ENCODE data around the gene EMILIN1.
"Not testable (repeated sequence)": the region's sequence is repeated elsewhere in the genome, so short reads cannot be mapped to it uniquely, and the experiment has no call there.

EMILIN1 gene

DNA sequence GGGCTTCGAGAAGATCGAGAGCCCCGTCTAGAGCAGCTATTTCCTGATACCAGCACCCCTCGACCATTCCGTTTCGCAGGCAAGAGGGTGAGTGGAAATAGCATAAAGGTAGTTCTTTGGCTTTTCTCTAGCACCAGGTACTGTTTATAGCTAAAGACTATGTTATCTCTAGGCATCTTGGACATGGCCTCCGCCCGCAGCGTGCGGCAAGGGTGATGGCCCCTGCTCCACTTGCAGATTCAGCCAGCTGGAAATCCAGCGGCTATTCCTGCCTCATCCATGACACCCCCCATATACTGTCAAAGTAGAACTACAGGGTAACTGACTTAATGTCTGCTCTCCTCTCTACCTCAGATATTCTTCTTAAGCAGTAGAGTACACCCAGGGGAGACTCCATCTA, 23.7 kb upstream of the EMILIN1 start:
- no peak for DNase-seq (ENCODE audit: low spot score)

- DNase-seq (ENCODE audit: low spot score): no peak
Observed at GRCh38 chr2:27057184-27057583, 21.2 kb upstream of the EMILIN1 start.

GRCh38 chr2:27058210-27058609, 20.2 kb upstream of the EMILIN1 start:
- no peak for DNase-seq (ENCODE audit: low spot score)

DNA sequence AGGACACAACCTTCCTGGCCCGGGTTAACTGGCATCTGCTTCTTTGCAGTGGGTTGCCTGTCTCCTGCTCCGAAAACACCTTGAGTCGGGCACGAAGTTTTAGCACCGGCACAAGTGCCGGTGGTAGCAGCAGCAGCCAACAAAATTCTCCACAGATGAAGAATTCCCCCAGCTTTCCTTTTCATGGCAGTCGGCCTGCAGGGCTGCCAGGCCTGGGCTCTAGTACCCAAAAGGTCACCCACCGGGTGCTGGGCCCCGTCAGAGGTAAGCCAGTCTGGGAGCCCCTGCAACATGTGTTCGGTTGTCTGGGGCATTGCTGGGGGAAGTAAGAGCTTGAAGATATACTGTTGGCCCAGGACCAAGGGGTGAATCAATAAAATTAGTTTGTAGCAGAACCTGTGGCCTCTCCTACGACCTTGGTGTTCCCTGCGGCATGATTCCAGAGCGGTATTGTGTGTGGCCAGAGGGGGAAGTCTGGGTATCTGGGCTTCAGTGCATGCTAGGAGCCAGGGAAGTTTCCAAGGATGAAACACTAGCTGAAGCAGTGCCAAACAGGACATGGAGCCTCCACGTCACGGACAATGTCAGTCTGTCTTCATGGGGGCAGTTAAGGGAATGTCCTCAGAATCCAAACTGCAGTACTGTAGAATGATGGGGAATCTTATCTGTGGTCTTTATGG, 19.1 kb upstream of the EMILIN1 start:
- DNase-seq (ENCODE audit: low spot score): no peak

DNA sequence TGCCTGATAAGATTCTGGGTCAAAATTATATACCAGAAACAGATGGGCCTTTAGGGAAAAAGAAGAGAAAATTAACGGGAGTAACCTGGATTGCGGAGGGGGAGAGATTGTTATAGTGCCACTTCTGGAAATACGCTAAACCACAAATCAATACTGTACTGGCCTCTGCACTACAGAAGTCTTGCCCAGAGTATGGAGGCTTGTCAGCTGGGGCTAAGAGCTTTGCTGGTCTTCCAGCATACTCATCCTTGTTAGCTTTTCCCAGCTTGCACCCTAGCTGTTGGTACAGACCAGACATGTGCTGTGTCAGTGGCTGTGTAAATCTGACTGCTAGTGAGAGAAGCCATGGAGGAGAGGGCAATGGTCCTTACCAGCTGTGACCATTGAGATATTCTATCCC, 18.1 kb upstream of the EMILIN1 start:
- DNase-seq (ENCODE audit: low spot score): no peak

- DNase-seq (ENCODE audit: low spot score): no peak
Observed at GRCh38 chr2:27065128-27065527, 13.3 kb upstream of the EMILIN1 start.

DNA sequence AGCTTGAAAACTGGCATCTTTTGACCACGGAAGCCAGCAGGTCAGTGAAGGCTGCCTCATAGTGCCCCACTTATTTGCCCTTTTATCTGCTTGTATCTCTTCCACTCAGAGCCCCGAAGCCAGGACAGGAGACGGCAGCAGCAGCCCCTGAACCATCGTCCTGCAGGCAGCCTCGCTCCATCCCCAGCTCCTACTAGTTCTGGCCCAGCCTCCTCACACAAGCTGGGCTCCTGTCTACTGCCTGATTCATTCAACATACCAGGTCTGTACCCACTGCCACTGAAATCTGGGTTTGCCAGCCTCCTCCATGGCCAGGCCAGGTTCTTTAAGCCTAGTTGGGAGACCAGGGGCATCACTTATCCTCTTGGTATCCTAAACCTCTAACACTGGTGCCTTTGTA, 11.0 kb upstream of the EMILIN1 start:
- no peak for DNase-seq (ENCODE audit: low spot score)

- no peak for DNase-seq (ENCODE audit: low spot score)
Observed at GRCh38 chr2:27069436-27069835, 9.0 kb upstream of the EMILIN1 start.

DNA sequence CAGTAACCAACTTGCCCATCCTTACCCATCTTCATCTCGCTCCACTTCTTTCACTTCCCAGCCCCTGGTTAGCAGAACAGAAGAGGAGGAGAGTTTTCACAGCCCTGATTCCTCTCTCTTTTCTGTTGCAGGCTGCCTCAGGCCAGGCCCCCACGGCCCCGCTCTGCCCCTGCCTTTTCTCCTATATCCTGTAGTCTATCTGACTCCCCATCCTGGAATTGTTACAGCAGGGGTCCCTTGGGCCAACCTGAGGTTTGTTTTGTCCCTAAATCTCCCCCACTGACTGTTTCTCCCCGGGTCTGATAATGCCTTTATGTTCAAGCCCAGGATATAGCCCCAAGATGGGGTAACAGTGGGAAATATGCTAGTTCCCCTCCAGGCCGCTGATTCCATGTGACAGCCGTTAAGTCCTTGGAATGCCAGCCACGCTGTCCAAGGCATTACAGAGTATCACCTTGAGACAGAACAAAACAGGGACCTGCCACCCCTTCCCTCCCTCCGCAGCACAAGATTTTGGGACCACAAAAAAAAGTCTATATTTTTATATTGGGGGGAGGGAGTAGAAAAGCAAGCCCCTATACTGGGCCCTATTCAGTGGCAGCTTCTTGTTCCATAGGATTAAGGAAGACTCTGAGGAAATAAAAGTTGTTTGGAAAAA, 8.3 kb upstream of the EMILIN1 start:
- DNase-seq (ENCODE audit: low spot score): no peak

GRCh38 chr2:27070653-27071276, 7.7 kb upstream of the EMILIN1 start:
- no peak for DNase-seq (ENCODE audit: low spot score)

- peak; percentile 94 for DNase-seq (ENCODE audit: low spot score)
Observed at GRCh38 chr2:27071277-27071989, 7.0 kb upstream of the EMILIN1 start, which contains the start of gene OST4. Gene OST4, minus strand, starts transcription at chr2:27071654.

- no peak for DNase-seq (ENCODE audit: low spot score)
Observed at GRCh38 chr2:27071990-27072830, 6.2 kb upstream of the EMILIN1 start.

DNA sequence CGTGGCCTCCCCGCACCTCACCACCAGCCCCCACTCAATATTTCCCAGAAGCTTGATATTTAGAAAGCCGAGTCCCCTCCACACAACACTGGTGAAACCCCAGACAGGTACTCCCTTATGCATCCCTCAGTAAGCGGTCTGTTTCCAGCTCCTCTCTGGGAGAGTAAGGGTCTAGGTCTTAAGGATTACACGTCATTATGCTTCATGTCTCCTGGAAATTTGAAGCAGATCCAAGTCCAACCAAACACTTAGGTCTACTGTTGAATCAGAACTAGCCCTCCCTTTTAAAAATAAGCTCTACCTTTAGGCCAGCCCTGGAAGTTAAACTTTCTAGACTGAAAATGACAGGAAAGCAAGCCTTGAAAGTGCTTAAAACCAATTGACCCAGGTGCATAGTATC, 5.5 kb upstream of the EMILIN1 start:
- no peak for DNase-seq (ENCODE audit: low spot score)

GRCh38 chr2:27073782-27074181, 4.6 kb upstream of the EMILIN1 start:
- no peak for DNase-seq (ENCODE audit: low spot score)

GRCh38 chr2:27074738-27075565, 3.5 kb upstream of the EMILIN1 start:
- DNase-seq (ENCODE audit: low spot score): no peak

DNA sequence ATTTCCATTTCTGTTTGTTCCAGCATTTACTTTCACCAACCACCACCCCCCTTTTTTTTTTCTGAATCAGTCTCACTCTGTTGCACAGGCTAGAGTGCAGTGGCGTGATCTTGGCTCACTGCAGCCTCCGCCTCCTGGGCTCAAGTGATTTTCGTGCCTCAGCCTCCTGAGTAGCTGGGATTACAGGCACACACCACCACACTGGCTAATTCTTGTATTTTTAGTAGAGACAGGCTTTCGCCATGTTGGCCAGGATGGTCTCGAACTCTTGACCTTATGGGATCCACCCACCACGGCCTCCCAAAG, 2.9 kb upstream of the EMILIN1 start:
- DNase-seq (ENCODE audit: low spot score): not testable (repeated sequence)

DNA sequence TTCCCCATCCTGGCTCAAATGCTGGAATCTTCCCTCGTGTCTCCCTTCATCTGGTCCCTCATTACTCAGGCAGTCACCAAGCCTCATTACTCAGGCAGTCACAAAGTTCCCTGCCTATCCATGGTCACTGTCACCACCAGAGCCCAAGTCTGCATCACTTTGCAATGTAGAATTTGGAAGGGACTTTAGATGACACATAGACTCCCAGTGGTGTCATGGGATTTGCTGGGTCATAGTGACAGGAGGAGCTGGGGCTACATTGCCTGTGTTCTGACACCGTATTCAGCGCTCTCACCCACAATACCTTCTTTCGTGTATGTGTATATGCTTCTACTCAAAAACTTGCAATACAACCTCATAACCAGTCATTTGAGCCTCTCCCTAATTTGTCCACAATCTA, 2.1 kb upstream of the EMILIN1 start:
- DNase-seq (ENCODE audit: low spot score): no peak

DNA sequence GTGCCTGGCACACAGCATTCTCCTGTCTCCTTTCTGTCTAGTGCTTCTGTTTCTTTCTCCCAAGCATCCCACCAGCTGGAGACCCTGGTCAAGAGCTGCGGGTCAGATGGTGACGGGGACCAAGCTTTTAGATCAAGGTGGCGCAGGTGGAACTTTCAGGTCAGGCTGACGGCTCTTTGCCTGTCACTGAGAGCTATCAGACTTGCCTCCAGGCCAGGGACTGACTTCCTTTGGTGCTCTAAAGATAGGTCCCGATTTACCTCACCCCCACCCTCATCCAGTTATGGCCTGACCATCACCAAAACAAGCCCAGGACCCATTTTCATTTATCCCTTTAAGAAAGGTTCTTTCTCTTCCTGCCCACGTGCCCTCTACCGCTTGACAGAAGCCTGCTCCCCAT, 1.2 kb upstream of the EMILIN1 start:
- no peak for DNase-seq (ENCODE audit: low spot score)

GRCh38 chr2:27079233-27080139, 1.1 kb downstream of the EMILIN1 start:
- no peak for DNase-seq (ENCODE audit: low spot score)

DNA sequence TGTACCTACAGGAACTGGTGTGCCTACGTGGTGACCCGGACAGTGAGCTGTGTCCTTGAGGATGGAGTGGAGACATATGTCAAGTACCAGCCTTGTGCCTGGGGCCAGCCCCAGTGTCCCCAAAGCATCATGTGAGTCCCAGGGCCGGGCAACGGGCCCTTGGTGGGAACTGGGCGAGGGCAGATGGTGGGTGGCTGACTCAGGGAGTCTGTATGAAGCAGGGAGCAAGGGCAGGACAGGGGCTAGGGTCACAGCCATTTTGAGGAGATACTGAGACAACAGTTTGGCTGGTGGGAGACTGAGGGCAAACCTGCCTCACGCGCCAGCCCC, 1.7 kb downstream of the EMILIN1 start:
- DNase-seq (ENCODE audit: low spot score): no peak

Measured in germinal center (tissue), 1 donor.